Amygdala (tissue), 56 donors: ENCODE data around the gene PLXNA4.

Source experiments
- DNase-seq, 56 donors: peaks; one replicate each; lab custom pipeline; 2025; lab: John Stamatoyannopoulos, UW

The PLXNA4 gene

GRCh38 chr7:132083537-132084123, 492.6 kb downstream of the PLXNA4 start:
- DNase-seq: no peak

GRCh38 chr7:132083126-132083525, 493.1 kb downstream of the PLXNA4 start:
- no peak for DNase-seq

- DNase-seq: no peak
These were observed 493.9 kb downstream of the PLXNA4 start for GRCh38 chr7:132082394-132082793.

- no peak for DNase-seq
These were observed 494.6 kb downstream of the PLXNA4 start for GRCh38 chr7:132081686-132082085.

- DNase-seq: no peak
These were observed 495.2 kb downstream of the PLXNA4 start for GRCh38 chr7:132080967-132081668.

GRCh38 chr7:132080467-132080866, 495.8 kb downstream of the PLXNA4 start:
- no peak for DNase-seq

GRCh38 chr7:132078891-132079735, 497.2 kb downstream of the PLXNA4 start:
- no peak for DNase-seq

- peak in 1 of 56 donors; percentile 7 for DNase-seq
These were observed 498.1 kb downstream of the PLXNA4 start for GRCh38 chr7:132077971-132078685.

GRCh38 chr7:132076301-132077035, 499.8 kb downstream of the PLXNA4 start:
- no peak for DNase-seq

- DNase-seq: no peak
These were observed 500.8 kb downstream of the PLXNA4 start for GRCh38 chr7:132075515-132075914.

GRCh38 chr7:132073920-132074589, 502.2 kb downstream of the PLXNA4 start:
- peak in 1 of 56 donors; percentile 15 for DNase-seq
